LNCaP clone FGC (cell line): Measurements from ENCODE around the gene CST2.

Source experiments
- DNase-seq: peaks from one replicate; pipeline ENCODE4 v3.0.0-alpha.2; 2011; ENCODE audit warnings: low read depth
- H3K4me3 ChIP-seq: 2 replicates; pipeline ENCODE4 v1.5.1; 2011; ENCODE audit warnings: mild to moderate bottlenecking, low read depth, low read length, control low read depth
- CTCF ChIP-seq: IDR thresholded peaks from 2 replicates; pipeline ENCODE4 v1.5.1; 2012; ENCODE audit warnings: mild to moderate bottlenecking; ENCODE audit not compliant: control insufficient read depth, insufficient read depth; ENCODE audit errors: extremely low read depth

CST2 gene, protein sequence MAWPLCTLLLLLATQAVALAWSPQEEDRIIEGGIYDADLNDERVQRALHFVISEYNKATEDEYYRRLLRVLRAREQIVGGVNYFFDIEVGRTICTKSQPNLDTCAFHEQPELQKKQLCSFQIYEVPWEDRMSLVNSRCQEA

GRCh38 chr20:23826541-23827021 lies at the start of gene CST2:
Gene CST2 (minus strand): TSS chr20:23826729. CDS start chr20:23826660, 69 bp downstream.
- DNase-seq, result no peak
- no peak for TF ChIP-seq CTCF
- no peak within 1 kb of the TSS for H3K4me3 ChIP-seq

GRCh38 chr20:23875606-23876237 lies 49.2 kb upstream of the CST2 start:
- no peak overlapping the region for H3K4me3 ChIP-seq
- no peak for DNase-seq
- TF ChIP-seq CTCF, result no peak

GRCh38 chr20:23874747-23875146 lies 48.2 kb upstream of the CST2 start:
- no peak for DNase-seq
- H3K4me3 ChIP-seq, result no peak overlapping the region
- TF ChIP-seq CTCF, result no peak

DNA sequence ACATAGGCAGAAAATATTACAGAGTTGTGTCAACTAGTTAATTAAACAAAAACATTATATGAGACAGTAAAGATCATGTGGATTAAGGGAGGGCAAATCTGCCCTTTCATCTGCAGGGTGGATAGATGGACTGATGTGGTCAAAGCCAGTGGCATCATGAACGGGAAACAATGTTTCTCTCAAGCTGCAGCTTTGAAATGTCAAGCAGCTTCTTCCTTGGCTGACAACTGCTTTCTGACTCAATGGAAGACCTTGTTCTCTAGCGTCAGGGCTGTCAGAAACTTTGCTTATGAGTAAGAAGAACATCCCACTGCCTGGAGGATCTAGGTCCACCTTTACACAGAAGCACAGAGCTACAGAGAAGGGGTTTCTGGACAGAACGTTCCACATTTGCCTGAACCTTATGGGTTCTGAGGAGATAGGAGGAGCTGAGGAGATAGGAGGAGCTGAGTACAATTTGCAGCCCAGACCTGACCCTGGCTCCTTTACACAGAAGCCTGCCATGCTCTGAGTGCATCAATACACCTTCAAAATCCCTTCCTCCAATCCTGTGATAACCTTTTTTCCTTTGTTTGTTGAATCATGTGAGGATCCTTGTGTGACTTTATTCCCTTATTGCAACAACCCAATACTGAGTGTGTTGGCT lies 47.0 kb upstream of the CST2 start:
- H3K4me3 ChIP-seq, result no peak overlapping the region
- TF ChIP-seq CTCF, result no peak
- no peak for DNase-seq

- no peak for DNase-seq
- TF ChIP-seq CTCF, result no peak
- H3K4me3 ChIP-seq, result no peak overlapping the region
Observed at GRCh38 chr20:23872065-23872464, 45.5 kb upstream of the CST2 start.

- no peak for DNase-seq
- no peak overlapping the region for H3K4me3 ChIP-seq
- TF ChIP-seq CTCF, result no peak
Observed at GRCh38 chr20:23870461-23870860, 43.9 kb upstream of the CST2 start.
